ENCODE data around the gene CDH9.
A peak's percentile ranks its signal among the peaks of the same experiment; 100 is the strongest.

The CDH9 gene, protein sequence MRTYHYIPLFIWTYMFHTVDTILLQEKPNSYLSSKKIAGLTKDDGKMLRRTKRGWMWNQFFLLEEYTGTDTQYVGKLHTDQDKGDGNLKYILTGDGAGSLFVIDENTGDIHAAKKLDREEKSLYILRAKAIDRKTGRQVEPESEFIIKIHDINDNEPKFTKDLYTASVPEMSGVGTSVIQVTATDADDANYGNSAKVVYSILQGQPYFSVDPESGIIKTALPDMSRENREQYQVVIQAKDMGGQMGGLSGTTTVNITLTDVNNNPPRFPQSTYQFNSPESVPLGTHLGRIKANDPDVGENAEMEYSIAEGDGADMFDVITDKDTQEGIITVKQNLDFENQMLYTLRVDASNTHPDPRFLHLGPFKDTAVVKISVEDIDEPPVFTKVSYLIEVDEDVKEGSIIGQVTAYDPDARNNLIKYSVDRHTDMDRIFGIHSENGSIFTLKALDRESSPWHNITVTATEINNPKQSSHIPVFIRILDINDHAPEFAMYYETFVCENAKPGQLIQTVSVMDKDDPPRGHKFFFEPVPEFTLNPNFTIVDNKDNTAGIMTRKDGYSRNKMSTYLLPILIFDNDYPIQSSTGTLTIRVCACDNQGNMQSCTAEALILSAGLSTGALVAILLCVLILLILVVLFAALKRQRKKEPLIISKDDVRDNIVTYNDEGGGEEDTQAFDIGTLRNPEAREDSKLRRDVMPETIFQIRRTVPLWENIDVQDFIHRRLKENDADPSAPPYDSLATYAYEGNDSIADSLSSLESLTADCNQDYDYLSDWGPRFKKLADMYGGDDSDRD

DNA sequence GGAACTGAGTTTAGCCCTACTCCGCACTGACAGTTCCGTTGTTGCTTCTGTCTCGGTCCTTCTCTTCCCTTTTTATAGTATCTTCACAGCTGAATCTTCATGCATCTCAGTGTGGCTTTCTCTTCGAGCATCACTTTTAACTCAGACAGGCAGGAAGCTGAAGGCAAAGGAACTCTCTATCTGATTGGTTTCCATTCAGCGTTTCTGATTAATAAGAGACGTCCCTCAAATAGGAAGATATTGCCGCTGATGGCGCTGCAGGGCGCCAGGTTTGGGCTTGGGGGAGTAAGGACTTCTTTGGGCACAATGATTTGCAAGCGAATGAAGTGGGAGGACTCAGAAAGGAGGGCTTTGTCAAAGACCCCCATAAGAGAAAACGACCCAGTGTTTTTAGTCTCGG is at the start of gene CDH9:
TSS of gene CDH9 (minus strand) at position 111 of the 400 bp plus-strand sequence. CDS start 50,253 bp downstream, outside the sequence.
- DNase-seq = peak in 18 of 58 donors; percentile 0 to 45 (median 10)

DNA sequence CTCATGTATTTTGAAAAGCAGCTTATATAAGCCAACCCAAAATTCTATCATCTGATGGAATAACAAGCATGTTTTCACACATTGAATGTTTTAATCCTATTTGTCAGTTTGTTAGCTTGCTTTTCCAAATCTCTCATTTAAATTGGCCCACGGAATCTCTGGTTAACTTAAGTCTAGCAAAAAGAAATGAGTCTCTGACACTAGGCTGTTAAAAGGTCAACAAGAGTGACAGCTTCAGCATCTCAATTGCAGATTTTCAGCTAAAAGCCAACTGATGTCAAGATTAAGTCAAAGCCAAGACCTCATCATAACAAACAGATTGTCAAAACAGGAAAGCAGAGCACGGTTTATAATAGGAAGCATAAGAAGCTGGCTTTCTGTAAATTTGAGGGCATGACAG is 49.4 kb upstream of the CDH9 start:
- no peak for DNase-seq

DNA sequence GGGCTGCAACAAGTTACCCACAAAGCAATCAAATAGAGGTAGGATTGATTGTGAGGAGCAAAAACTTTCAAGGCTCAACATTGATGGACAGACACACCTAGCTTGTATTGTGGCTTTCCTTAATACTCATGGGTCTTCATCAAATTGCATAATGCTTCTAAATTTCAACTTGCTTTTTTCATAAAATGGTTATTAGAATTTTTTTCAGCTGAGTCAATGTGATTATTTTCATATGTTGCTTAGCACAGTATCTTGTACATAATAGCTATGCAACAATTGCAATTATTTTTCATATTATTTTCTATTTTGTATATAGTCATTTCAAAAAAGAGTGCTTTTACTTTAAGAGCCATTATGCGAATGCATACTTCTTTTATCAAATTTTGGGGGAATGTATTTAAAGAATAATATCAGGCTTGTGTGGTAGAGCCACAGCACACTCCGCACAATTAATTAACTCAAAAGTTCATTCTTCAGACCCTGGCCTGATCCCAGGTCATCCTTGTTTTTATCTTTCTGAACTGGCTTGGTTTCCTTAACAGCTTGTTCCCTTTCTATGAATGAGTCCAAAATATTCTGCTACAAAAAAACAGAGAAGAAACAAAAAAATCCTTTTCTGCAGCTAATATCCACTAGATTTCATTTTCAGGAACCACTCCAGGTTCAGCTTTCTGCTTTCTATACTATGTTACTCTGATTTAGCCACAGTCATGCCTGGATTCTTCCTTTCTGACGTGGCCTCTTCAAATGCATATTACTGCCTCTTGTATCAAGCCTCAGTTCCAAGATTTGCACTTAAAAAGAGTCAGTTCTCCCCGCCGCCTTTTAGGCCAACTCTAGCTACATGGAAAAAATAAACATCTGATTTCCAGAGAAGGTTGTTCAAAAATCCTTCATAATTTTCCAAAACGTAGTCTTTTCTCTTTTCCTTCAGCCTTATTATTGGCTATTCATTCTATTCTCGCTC is 45.3 kb upstream of the CDH9 start:
- DNase-seq = no peak

DNA sequence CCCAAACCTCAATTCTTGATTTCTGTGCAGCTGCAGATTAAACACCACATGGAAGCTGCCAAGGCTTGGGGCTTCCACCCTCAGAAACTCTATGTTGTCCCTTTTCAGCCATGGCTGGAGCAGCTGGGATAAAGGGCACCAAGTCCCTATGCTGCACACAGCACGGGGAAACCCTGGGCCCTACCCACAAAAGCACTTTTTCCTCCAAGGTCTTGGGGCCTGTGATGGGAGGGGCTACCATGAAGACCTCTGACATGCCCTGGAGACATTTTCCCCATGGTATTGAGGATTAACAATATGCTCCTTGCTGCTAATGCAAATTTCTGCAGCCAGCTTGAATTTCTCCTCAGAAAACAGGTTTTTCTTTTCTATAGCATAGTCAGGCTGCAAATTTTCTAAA is 41.8 kb upstream of the CDH9 start:
- DNase-seq = no peak

DNA sequence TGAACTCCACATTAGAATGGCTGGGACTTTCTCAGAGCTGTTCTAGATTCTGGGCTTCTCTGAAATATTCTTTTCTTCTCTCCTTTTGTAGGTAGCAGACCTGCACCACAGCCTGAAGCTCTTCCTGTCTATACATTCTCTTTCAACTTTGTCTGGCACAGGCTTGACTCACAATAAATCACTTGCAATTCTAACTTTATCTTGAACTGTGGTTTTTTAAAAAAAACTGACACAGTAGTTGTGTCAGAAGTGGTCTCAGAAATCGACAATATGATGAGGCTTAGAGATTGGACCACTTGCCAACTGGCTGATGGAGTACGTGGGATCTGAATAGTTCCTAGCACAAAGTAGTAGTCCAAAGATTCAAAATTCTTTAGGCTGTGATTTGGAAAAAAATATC is 24.1 kb upstream of the CDH9 start:
- no peak for DNase-seq

DNA sequence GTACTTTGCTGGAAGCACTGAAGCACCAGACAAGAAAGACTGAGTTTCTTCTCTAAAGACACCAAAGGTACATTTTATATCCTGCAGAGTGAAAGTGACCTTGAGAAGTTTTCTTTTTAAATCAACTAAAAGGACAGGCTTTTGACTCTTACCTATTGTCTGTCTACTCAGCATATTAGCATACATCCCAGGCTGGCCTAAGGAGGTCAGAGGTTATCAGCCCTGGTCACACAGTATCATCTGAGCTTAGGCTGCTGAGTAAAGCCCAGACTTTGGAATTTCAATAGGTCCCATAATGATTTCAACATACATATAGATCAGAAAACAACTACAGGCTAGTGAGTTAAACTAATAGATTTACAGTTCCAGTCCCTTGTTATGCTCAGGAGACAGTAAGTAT is 10.1 kb upstream of the CDH9 start:
- DNase-seq = no peak

DNA sequence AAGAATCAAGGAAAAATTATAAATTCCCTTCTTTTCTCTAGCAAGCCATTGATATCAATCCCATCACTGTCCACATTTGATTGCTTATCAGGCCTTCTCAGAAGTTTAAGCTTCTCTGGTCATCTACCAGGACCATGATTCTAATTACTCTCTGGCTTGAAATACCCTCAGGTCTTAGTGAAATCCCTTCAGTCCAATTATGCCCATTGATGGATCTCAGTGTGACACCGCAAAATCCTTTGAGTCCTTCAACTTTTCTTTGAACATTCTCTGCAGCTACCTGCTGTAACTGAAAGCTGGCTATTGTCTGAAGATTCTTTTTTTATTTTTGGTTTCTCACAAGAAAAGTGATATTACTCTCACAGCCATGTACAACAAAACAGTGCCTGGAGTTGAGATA is 3.0 kb upstream of the CDH9 start:
- DNase-seq = no peak

DNA sequence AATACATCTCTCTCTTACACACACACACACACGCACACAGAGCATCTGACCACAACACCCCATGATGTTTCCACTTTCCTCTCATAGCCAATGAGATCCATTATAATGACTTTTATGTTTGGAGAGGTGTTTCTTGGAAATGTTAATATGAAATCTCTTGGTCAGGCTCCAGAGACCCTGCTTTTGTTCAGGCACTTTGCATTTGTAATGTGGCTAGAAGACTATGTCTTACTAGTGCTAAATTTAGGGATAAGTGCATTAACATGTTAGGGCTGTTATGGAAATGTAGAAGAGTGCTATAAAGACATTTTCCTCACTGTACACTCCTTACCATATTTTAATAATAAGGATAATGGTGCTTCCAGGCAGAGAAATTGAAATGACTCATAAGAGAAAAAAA is 3.8 kb downstream of the CDH9 start:
- no peak for DNase-seq

DNA sequence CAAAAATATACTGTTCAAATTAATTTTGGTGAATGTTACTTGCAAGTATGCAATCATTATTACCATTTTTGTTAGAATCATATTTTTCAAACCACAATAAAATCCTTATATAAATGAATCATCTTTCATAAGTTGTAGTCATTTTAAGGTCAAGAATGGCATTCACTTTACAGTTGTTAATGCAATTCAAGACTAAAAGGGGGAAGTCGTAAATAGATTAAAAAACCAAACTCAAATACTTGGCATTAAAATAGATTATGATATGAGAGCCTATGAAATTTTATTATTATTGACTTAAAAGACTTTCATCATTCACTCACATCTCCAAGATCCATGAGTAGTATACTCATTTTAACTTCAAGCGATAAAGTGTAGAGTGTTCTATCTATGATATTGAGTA is 11.6 kb downstream of the CDH9 start:
- no peak for DNase-seq

DNA sequence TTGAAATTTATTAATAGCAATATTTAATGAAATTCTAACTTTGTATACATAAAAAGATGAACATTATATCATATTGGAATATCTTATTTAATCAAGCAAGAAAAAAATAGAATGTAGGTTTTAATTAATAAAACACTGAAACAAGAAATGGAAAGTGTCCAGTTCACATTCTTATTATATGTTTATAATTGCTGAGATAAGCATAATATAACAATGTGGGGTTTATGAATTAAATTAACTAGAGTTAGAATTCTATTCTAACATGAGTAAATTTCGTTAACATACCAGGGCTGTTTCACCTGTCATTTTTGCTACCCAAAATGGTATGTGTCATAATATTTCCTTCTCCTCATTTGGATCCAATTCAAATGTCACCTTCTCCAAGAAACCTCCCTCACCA is 12.3 kb downstream of the CDH9 start:
- DNase-seq = no peak

DNA sequence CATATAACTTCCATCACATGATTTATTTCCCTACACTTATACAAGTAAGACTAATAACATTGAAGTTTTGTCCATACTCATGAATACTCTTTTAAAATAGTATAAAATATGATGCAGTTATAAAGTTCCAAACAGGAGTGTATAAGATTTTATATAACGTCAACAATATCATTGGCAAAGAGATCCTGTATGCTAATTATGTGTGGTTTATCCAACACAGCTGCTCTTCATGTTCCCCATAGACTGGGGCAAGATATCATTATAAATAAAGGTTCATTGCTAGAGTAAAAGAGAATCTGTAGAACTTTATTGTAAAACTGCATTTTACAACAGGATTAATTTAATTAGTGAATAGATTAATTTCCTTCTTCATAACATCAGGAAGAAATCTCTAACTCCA is 16.9 kb downstream of the CDH9 start:
- no peak for DNase-seq

DNA sequence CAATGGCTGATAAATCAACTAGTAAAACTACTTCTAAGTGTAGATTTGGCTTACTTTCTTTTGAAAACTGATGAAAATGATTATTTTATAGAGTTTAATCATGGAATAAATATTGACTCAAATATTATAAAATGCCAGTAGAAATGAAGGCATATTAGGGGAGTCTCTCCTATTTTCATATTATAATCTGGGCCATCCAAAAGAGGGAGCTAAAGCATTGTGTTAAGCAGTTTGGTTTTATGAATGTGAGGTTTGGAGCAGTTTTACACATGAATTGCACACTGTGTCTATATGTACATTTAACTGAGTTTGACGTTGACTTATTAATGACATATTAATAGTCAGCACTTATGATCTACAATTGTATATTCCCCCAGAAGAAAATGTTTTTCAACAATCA is 17.4 kb downstream of the CDH9 start:
- DNase-seq = no peak

DNA sequence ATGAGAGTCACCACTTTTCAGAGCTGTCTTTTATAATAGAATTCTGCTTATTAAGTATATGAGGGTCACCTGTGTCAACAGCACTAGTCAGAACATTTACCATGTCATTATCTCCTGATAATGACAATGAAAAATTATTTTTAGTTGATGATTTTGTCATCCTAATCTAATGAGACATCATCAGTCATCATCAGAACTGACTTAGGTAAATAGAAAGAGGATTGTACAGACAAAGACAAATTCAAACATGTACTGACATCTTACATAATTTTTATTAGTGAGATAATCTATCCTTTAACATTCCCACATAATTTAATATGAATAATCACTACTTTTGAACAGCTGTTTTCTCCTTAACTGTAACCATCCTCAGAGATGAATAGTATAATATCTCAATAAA is 22.6 kb downstream of the CDH9 start:
- no peak for DNase-seq

DNA sequence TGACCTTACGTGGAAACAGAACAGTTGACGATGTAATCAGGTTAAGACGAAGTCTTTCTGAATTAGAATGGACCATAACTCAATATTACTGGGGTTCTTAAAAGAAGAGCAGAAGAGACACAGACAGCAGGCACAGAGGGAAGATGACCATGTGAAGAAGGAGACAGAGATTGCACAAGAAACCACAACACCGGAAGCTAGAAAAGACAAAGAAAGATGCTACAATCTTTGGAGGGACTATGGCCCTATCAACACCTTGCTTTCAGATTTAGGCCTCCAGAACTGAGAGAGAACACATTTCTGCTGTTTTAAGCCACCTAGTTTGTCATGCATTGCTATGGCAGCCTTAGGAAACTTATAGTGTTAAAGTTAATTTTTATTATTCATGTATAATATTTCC is 27.1 kb downstream of the CDH9 start:
- no peak for DNase-seq

DNA sequence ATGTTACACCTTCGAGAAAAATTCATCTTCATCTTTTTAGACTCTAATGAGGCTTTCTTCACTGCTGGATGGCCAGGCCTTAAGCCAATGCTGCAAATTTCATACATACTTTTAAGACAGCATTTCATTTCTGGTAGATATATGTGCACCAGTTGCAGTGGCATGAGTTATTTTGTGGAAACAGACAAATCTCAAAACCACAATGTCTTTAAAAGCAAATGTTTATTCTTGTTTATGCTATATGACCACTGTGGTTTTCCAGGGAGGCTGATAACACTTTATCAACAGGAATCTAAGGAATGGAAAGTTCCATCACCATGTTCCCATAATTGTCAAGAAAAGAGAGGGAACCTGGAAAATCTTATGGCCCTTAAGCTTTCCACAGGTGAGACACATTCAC is 27.7 kb downstream of the CDH9 start:
- DNase-seq = no peak

DNA sequence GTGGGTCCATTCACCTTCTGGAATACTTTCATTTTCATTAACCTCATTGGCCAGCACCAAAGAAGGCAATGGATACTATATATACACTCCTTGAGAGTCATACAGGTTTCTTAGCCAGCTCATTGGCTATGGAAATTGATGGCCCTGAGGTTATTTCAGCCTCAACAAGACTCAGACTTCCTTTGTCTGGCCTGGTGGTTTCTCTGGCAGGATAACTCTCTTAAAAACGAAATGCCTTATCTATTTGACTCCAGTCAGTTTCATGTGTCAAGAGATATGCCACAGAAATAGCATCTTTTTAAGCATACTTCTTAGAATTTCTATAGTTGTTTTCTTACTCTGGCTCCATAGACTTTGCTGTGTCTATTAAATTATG is 28.9 kb downstream of the CDH9 start:
- DNase-seq = no peak

DNA sequence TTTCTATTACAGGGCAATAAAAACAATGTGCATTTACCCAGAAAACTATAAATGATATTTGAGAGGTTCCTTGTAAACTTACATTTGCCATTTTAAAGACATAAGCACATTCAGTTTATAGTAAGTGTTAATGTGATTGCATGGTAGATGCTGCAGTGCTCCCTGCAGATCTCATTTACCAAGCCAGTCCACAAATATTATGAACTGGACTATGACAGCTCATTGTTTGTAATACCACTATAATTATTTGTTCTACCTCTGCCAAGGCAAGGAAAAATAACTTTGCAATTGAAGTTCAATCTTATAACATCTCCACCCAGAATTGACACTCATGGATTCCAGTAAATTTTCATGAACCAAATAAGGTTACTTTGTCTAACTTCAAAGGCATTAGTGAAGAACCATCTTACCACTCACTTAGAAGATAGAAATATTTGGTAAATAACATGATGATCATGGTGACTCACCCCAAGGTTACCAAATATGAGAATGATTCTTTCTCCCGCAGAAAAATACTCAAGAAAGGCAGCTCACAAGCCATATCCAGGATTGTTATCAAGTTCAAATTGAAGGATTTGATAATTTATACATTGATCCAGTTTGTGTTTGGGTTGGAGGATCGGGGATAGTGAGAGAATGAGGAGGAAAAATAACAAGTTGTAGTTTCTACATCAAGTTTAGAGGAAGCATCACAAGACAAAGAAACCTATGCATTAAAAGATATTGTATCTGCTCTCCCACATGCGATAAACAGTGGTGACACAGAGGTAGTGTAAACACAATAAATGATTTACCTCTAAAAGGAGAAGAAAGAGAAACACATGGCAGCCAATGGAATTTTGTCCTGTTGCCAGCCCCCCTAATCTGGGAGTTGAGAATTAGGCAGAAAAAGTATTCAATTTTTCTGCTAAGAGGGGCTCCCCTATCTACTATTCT is 29.5 kb downstream of the CDH9 start:
- no peak for DNase-seq

DNA sequence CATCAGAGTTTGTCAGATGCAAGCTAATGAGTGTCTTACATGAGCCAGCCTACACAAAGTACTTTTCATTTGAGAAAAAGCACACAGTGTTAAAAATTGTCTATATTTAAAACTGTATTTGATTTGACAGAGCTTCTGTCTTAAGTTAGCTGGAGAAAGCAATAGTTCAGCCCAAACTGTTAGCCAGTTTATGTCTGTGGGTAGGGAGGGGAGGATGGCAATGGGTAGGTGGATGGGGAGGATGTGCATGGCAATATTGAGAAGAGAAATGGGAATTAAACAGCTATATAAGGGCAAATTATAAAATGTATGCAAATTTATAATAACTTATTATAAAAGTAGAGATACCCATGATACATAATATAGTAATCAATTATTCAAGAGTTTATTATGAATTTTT is 31.3 kb downstream of the CDH9 start:
- DNase-seq = no peak

DNA sequence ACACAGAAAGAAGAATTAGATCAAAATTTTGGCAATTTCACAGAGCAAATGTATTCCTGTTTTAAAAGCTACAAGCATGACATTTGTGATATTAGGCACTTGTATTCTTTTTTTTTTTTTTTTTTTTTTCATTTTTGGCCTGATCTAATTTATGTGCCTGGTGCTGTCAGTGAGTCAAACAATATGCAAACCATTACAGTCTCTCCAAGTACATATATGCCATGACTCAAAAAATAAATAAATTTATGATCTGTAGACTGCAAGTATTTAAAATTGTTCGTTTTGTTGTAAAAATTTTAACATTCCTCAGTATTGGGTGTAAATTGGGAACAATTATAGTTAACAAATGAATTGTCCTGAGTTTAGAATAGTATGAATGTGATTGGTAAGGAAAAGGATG is 51.4 kb downstream of the CDH9 start:
- DNase-seq = no peak

DNA sequence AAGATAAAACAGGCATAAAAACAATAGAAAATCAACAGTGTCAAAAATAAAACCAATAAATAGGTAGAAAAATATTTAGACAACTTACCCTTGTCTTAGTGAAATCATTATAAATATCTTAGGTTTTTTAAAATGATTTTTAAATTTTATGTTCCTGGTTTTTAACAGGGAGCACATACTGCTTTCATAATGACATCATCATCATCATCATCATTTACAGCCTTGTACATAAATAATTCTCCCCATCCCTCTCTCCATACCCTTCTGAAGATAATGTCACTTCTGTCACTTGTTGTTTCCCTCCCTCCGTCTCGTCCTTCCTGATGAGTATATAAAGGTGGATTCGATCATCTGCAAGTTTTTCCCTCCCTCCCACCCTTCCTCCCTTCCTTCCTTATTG is 56.6 kb downstream of the CDH9 start:
- no peak for DNase-seq

DNA sequence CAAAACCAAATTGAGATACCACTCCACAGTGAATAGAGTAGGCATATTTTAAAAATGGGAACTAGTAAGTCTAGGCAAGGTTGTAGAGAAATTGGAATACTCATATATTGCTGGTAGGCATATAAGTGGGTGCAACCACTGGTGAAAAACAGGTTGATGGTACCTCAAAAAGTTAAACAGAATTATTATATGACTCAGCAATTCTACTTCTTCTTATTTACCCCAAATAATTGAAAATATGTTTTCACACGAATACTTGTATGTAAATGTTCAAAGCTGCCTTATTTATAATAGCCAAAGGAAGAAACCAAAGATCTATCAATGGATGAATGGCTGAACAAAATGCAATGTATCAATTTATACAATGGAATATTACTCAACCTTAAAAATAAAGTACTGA is 79.1 kb downstream of the CDH9 start:
- DNase-seq = no peak
